Measurements from ENCODE around the gene ATP8A2. TPM values are rescaled to one million over a fixed set of nuclear protein-coding genes. Genes with fewer than 3 reads are reported as not detected.

The ATP8A2 gene
- total and polyA plus RNA-seq, 2 of the 8 experiments (the other 6 are each of a cell fraction or from before 2014, with no cell fraction given) = 2.4 to 8.3 TPM

DNA sequence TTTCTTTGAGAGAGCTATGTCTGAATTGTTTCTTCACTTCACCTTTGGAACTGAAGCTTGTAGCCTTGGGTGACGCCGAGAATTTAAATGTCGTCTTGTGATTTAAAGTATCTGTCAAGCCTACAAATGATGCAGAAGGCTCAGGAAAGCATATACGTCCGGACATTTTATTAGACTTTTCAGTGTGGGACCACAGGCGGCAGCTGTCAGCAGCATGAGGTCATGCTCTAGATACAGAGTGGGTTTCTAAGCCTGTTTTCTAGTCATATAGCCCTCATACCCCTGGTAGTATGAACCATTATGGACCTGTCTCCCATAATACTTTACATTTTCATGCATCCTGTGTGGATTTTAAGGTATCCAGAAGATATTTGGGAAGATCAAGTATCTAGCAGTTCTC is 212.3 kb downstream of the ATP8A2 start (continued):
- TF ChIP-seq, protein P1, sequence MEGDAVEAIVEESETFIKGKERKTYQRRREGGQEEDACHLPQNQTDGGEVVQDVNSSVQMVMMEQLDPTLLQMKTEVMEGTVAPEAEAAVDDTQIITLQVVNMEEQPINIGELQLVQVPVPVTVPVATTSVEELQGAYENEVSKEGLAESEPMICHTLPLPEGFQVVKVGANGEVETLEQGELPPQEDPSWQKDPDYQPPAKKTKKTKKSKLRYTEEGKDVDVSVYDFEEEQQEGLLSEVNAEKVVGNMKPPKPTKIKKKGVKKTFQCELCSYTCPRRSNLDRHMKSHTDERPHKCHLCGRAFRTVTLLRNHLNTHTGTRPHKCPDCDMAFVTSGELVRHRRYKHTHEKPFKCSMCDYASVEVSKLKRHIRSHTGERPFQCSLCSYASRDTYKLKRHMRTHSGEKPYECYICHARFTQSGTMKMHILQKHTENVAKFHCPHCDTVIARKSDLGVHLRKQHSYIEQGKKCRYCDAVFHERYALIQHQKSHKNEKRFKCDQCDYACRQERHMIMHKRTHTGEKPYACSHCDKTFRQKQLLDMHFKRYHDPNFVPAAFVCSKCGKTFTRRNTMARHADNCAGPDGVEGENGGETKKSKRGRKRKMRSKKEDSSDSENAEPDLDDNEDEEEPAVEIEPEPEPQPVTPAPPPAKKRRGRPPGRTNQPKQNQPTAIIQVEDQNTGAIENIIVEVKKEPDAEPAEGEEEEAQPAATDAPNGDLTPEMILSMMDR (IDR thresholded peaks at IDR 0.05; ENCODE audit: control extremely low read depth in 1 of 3, insufficient read depth in 1 of 3, low read depth in 1 of 3, low read length in 3 of 3) = no peak
- TF ChIP-seq SP4 (IDR thresholded peaks at IDR 0.05; ENCODE audit: low read length) (no peak), KDM4A (IDR thresholded peaks at IDR 0.05; ENCODE audit: low read depth, low read length, severe bottlenecking) (no peak), ZNF274 (IDR thresholded peaks at IDR 0.05; ENCODE audit: borderline replicate concordance, extremely low read depth, low read length) (no peak), MAFK (IDR thresholded peaks at IDR 0.05; ENCODE audit: low read depth, low read length) (no peak), FOSL1 (IDR thresholded peaks at IDR 0.05; ENCODE audit: insufficient read depth, low read depth, low read length) (no peak)
- TF ChIP-seq, protein P2, sequence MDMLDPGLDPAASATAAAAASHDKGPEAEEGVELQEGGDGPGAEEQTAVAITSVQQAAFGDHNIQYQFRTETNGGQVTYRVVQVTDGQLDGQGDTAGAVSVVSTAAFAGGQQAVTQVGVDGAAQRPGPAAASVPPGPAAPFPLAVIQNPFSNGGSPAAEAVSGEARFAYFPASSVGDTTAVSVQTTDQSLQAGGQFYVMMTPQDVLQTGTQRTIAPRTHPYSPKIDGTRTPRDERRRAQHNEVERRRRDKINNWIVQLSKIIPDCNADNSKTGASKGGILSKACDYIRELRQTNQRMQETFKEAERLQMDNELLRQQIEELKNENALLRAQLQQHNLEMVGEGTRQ (IDR thresholded peaks at IDR 0.05; ENCODE audit: low read length) = no peak

All from H1 (cell line).